ENCODE results near the gene SPTLC2.

DNA sequence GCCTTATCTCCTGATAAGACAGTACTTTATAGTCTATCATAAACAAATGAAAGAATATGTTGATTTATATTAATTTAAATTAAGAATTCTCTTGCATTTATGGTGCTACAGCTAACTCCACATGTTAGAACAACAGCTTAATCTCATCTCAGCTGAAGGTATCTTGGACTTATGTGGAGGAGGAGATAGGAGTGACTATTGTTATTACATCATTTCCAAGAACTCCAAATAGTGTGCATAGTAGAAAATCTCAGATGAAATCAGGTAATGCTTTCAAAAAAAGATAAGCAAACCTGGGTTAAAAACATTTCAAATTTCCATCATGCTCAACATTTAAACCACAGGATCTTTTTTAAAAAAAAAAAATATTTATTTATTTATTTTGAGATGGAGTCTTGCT is 86.5 kb downstream of the SPTLC2 start:
- TF ChIP-seq, protein P1, sequence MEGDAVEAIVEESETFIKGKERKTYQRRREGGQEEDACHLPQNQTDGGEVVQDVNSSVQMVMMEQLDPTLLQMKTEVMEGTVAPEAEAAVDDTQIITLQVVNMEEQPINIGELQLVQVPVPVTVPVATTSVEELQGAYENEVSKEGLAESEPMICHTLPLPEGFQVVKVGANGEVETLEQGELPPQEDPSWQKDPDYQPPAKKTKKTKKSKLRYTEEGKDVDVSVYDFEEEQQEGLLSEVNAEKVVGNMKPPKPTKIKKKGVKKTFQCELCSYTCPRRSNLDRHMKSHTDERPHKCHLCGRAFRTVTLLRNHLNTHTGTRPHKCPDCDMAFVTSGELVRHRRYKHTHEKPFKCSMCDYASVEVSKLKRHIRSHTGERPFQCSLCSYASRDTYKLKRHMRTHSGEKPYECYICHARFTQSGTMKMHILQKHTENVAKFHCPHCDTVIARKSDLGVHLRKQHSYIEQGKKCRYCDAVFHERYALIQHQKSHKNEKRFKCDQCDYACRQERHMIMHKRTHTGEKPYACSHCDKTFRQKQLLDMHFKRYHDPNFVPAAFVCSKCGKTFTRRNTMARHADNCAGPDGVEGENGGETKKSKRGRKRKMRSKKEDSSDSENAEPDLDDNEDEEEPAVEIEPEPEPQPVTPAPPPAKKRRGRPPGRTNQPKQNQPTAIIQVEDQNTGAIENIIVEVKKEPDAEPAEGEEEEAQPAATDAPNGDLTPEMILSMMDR (IDR thresholded peaks at IDR 0.05; ENCODE audit: low read depth, low read length) = no peak
- TF ChIP-seq EZH2phosphoT487 (IDR thresholded peaks at IDR 0.05; ENCODE audit: low read depth) = no peak

Data from OCI-LY3 (cell line).